Activated T-helper 9 cell treated with anti-CD3 and anti-CD28 coated beads, Interleukin-2, amount 50 U/mL, for 16 hours (primary cell): ENCODE data around the gene HNMT.
"Not testable (repeated sequence)": the region's sequence is repeated elsewhere in the genome, so short reads cannot be mapped to it uniquely, and the experiment has no call there.

Experiments used
- DNase-seq: peaks from one replicate; pipeline ENCODE4 v3.0.0-alpha.2; 2020; ENCODE audit warnings: low read depth

Gene HNMT

GRCh38 chr2:137975280-137976271, 11.3 kb downstream of the HNMT start:
- DNase-seq = no peak

- no peak for DNase-seq
Observed at GRCh38 chr2:137976274-137976673, 12.0 kb downstream of the HNMT start.

- no peak for DNase-seq
Observed at GRCh38 chr2:137977790-137978189, 13.5 kb downstream of the HNMT start.

- DNase-seq = no peak
Observed at GRCh38 chr2:137980459-137980858, 16.2 kb downstream of the HNMT start.

GRCh38 chr2:137981112-137981656, 16.9 kb downstream of the HNMT start:
- no peak for DNase-seq

GRCh38 chr2:137983581-137983980, 19.3 kb downstream of the HNMT start:
- DNase-seq = no peak

GRCh38 chr2:137986268-137986667, 22.0 kb downstream of the HNMT start:
- DNase-seq = no peak

- DNase-seq = no peak
Observed at GRCh38 chr2:137987011-137987410, 22.7 kb downstream of the HNMT start.

- DNase-seq = no peak
Observed at GRCh38 chr2:137991078-137991477, 26.8 kb downstream of the HNMT start.

GRCh38 chr2:137992039-137992646, 27.9 kb downstream of the HNMT start:
- DNase-seq = no peak

GRCh38 chr2:137993715-137994476, 29.6 kb downstream of the HNMT start:
- not testable (repeated sequence) for DNase-seq

- not testable (repeated sequence) for DNase-seq
Observed at GRCh38 chr2:137995368-137995767, 31.1 kb downstream of the HNMT start.

GRCh38 chr2:137996158-137996557, 31.9 kb downstream of the HNMT start:
- not testable (repeated sequence) for DNase-seq

- no peak for DNase-seq
Observed at GRCh38 chr2:137997733-137998132, 33.5 kb downstream of the HNMT start.

- DNase-seq = no peak
Observed at GRCh38 chr2:137998503-137998902, 34.2 kb downstream of the HNMT start.

GRCh38 chr2:137999273-137999672, 35.0 kb downstream of the HNMT start:
- no peak for DNase-seq

- DNase-seq = no peak
Observed at GRCh38 chr2:138000009-138000408, 35.7 kb downstream of the HNMT start.

- no peak for DNase-seq
Observed at GRCh38 chr2:138000796-138001195, 36.5 kb downstream of the HNMT start.

- no peak for DNase-seq
Observed at GRCh38 chr2:138003411-138003810, 39.1 kb downstream of the HNMT start.

- no peak for DNase-seq
Observed at GRCh38 chr2:138007431-138007830, 43.2 kb downstream of the HNMT start.

GRCh38 chr2:138009622-138010021, 45.3 kb downstream of the HNMT start:
- no peak for DNase-seq

GRCh38 chr2:138010890-138011289, 46.6 kb downstream of the HNMT start:
- no peak for DNase-seq
